HepG2 (cell line): ENCODE measurements around the gene FKBP1B. TPM values are rescaled to one million over a fixed set of nuclear protein-coding genes. Genes with fewer than 3 reads are reported as not detected.
A peak's percentile ranks its signal among the peaks of the same experiment; 100 is the strongest.

Experiments
- FOXK2 ChIP-seq: fragments of 450-650 bp; IDR thresholded peaks from 2 replicates; pipeline ENCODE4 v1.6.1; 2016
- FOXP1 ChIP-seq, 2 experiments: fragments of 450-650 bp in 1 of 2; IDR thresholded peaks; 2 replicates each; pipeline ENCODE4 v1.6.1; 2017 to 2018; ENCODE audit warnings: antibody characterized with exemption in 1 of 2
- HMG20A ChIP-seq: IDR thresholded peaks from 2 replicates; pipeline ENCODE4 v1.6.1; 2016; ENCODE audit warnings: borderline replicate concordance
- HOXA7 ChIP-seq: sonication (generic); formaldehyde crosslinking; IDR thresholded peaks from 2 replicates; pipeline ENCODE4 v1.8.1; 2022; ENCODE audit warnings: mild to moderate bottlenecking, missing genetic modification reagents, moderate library complexity
- KLF12 ChIP-seq: sonication (generic); formaldehyde crosslinking; IDR thresholded peaks from 2 replicates; pipeline ENCODE4 v1.4.0; 2020; ENCODE audit warnings: missing genetic modification reagents, borderline replicate concordance
- PTBP1 ChIP-seq: fragments of 200-400 bp; formaldehyde crosslinking; IDR thresholded peaks from 2 replicates; pipeline ENCODE4 v1.6.1; 2018; ENCODE audit warnings: low read length, low read depth; ENCODE audit not compliant: poor library complexity, severe bottlenecking
- SOX13 ChIP-seq, 3 experiments: fragments of 450-650 bp in 1 of 3; sonication (generic) in 1 of 3; formaldehyde crosslinking in 1 of 3; IDR thresholded peaks in 2 of 3; conservative IDR thresholded peaks in 1 of 3; 2 replicates each; pipeline versions ENCODE4 v1.5.0 to v1.6.1; 2016 to 2020; ENCODE audit warnings: antibody characterized with exemption in 1 of 3, mild to moderate bottlenecking in 1 of 3, missing compliant biosample characterization in 1 of 3, missing genetic modification reagents in 1 of 3, moderate library complexity in 1 of 3
- U2AF2 ChIP-seq: fragments of 200-400 bp; formaldehyde crosslinking; IDR thresholded peaks from 2 replicates; pipeline ENCODE4 v1.6.1; 2017; ENCODE audit warnings: low read depth, mild to moderate bottlenecking, low read length
- ZBTB7B ChIP-seq: sonication (generic); formaldehyde crosslinking; IDR thresholded peaks from 2 replicates; pipeline ENCODE4 v1.4.0; 2020; ENCODE audit warnings: missing genetic modification reagents
- ZBTB8A ChIP-seq: sonication (generic); formaldehyde crosslinking; IDR thresholded peaks from 2 replicates; pipeline ENCODE4 v1.4.0; 2020; ENCODE audit warnings: mild to moderate bottlenecking, low read depth, missing genetic modification reagents, borderline replicate concordance
- ZMAT3 ChIP-seq: sonication (generic); formaldehyde crosslinking; conservative IDR thresholded peaks from 2 replicates; pipeline ENCODE4 v1.7.0; 2021; ENCODE audit warnings: missing genetic modification reagents
- ZNF180 ChIP-seq: sonication (generic); formaldehyde crosslinking; IDR thresholded peaks from 2 replicates; pipeline ENCODE4 v1.4.0; 2020; ENCODE audit warnings: low read depth, missing genetic modification reagents, borderline replicate concordance
- ZNF20 ChIP-seq: sonication (generic); formaldehyde crosslinking; IDR thresholded peaks from 2 replicates; pipeline ENCODE4 v1.4.0; 2020; ENCODE audit warnings: mild to moderate bottlenecking, moderate library complexity, missing genetic modification reagents
- ZNF225 ChIP-seq: sonication (generic); formaldehyde crosslinking; IDR thresholded peaks from 2 replicates; pipeline ENCODE4 v1.4.0; 2020; ENCODE audit warnings: mild to moderate bottlenecking, missing genetic modification reagents
- polyA plus RNA-seq, 8 experiments: library from polyadenylated mRNA; depleted of rRNA in 3 of 8; stranded (reverse) in 7 of 8; unstranded in 1 of 8; fragments of >200 nt; fragmentation: Illumina TruSeq in 4 of 8; extraction: Trizol in 4 of 8; gene quantifications; 2 replicates each; pipeline versions ENCODE4 v1.2.1 to v1.2.3, GENCODE V29; 2011 to 2016; ENCODE audit warnings: low read depth in 4 of 8, missing spikeins in 1 of 8, mixed read lengths in 1 of 8; ENCODE audit not compliant: insufficient read depth in 1 of 8
- total RNA-seq, 5 experiments: library from RNA; depleted of rRNA; stranded (reverse); fragments of >200 nt; fragmentation: Illumina TruSeq; extraction: Trizol; gene quantifications; 2 replicates each; pipeline ENCODE4 v1.2.3, GENCODE V29; 2016; ENCODE audit warnings: low read depth in 1 of 5
- TF ChIP-seq, protein P1 (sequence below): sonication (generic); formaldehyde crosslinking; IDR thresholded peaks from one replicate; pipeline ENCODE4 v1.5.1; 2020; ENCODE audit warnings: mild to moderate bottlenecking, missing genetic modification reagents; ENCODE audit errors: not compliant biosample characterization
- TF ChIP-seq, protein P2 (sequence below): IDR thresholded peaks from 2 replicates; pipeline ENCODE4 v1.6.1; 2012; ENCODE audit warnings: low read depth, low read length, improper control_type of control experiment
- TF ChIP-seq, protein P3 (sequence below): IDR thresholded peaks from 2 replicates; pipeline ENCODE4 v1.6.1; 2016; ENCODE audit warnings: missing compliant biosample characterization, missing genetic modification reagents, borderline replicate concordance

Gene FKBP1B
- total and polyA plus RNA-seq, 2 of the 13 experiments (the other 11 are each of a cell fraction or from before 2014, with no cell fraction given): 35.2 to 96.3 TPM

GRCh38 chr2:24083567-24084385, 34.2 kb downstream of the FKBP1B start (continued):
- TF ChIP-seq, protein P1, sequence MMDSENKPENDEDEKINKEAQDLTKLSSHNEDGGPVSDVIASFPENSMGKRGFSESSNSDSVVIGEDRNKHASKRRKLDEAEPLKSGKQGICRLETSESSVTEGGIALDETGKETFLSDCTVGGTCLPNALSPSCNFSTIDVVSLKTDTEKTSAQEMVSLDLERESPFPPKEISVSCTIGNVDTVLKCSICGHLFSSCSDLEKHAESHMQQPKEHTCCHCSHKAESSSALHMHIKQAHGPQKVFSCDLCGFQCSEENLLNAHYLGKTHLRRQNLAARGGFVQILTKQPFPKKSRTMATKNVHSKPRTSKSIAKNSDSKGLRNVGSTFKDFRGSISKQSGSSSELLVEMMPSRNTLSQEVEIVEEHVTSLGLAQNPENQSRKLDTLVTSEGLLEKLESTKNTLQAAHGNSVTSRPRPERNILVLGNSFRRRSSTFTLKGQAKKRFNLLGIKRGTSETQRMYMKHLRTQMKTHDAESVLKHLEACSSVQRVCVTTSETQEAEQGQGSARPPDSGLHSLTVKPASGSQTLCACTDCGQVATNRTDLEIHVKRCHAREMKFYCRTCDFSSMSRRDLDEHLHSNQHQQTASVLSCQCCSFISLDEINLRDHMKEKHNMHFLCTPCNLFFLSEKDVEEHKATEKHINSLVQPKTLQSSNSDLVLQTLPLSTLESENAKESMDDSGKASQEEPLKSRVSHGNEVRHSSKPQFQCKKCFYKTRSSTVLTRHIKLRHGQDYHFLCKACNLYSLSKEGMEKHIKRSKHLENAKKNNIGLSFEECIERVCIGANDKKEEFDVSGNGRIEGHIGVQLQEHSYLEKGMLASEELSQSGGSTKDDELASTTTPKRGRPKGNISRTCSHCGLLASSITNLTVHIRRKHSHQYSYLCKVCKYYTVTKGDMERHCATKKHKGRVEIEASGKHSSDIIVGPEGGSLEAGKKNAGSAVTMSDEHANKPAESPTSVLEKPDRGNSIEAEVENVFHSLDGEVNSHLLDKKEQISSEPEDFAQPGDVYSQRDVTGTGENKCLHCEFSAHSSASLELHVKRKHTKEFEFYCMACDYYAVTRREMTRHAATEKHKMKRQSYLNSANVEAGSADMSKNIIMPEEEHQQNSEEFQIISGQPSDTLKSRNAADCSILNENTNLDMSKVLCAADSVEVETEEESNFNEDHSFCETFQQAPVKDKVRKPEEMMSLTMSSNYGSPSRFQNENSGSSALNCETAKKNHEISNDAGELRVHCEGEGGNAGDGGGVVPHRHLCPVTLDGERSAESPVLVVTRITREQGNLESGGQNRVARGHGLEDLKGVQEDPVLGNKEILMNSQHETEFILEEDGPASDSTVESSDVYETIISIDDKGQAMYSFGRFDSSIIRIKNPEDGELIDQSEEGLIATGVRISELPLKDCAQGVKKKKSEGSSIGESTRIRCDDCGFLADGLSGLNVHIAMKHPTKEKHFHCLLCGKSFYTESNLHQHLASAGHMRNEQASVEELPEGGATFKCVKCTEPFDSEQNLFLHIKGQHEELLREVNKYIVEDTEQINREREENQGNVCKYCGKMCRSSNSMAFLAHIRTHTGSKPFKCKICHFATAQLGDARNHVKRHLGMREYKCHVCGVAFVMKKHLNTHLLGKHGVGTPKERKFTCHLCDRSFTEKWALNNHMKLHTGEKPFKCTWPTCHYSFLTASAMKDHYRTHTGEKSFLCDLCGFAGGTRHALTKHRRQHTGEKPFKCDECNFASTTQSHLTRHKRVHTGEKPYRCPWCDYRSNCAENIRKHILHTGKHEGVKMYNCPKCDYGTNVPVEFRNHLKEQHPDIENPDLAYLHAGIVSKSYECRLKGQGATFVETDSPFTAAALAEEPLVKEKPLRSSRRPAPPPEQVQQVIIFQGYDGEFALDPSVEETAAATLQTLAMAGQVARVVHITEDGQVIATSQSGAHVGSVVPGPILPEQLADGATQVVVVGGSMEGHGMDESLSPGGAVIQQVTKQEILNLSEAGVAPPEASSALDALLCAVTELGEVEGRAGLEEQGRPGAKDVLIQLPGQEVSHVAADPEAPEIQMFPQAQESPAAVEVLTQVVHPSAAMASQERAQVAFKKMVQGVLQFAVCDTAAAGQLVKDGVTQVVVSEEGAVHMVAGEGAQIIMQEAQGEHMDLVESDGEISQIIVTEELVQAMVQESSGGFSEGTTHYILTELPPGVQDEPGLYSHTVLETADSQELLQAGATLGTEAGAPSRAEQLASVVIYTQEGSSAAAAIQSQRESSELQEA: peak; percentile 96
- TF ChIP-seq FOXK2: peak; percentile 74; the same call in 1 of the 2 replicates
- no peak for TF ChIP-seq HMG20A (CRISPR knock-in tag)
- TF ChIP-seq, protein P2, sequence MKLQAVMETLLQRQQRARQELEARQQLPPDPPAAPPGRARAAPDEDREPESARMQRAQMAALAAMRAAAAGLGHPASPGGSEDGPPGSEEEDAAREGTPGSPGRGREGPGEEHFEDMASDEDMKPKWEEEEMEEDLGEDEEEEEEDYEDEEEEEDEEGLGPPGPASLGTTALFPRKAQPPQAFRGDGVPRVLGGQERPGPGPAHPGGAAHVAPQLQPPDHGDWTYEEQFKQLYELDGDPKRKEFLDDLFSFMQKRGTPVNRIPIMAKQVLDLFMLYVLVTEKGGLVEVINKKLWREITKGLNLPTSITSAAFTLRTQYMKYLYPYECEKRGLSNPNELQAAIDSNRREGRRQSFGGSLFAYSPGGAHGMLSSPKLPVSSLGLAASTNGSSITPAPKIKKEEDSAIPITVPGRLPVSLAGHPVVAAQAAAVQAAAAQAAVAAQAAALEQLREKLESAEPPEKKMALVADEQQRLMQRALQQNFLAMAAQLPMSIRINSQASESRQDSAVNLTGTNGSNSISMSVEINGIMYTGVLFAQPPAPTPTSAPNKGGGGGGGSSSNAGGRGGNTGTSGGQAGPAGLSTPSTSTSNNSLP: no peak
- TF ChIP-seq FOXP1 (IDR thresholded peaks at IDR 0.05): no peak; the same call in 1 of the 2 replicates
- peak; percentile 59; the same call in 1 of the 2 replicates for TF ChIP-seq FOXP1 (CRISPR knock-in tag; IDR thresholded peaks at IDR 0.05)
- TF ChIP-seq ZNF180 (CRISPR knock-in tag): no peak
- peak; percentile 61; the same call in 1 of the 2 replicates for TF ChIP-seq ZBTB8A (CRISPR knock-in tag)
- TF ChIP-seq ZNF20 (CRISPR knock-in tag): no peak
- TF ChIP-seq, protein P3, sequence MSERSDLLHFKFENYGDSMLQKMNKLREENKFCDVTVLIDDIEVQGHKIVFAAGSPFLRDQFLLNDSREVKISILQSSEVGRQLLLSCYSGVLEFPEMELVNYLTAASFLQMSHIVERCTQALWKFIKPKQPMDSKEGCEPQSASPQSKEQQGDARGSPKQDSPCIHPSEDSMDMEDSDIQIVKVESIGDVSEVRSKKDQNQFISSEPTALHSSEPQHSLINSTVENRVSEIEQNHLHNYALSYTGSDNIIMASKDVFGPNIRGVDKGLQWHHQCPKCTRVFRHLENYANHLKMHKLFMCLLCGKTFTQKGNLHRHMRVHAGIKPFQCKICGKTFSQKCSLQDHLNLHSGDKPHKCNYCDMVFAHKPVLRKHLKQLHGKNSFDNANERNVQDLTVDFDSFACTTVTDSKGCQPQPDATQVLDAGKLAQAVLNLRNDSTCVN (CRISPR knock-in tag): peak; percentile 23; the same call in 1 of the 2 replicates
- 0 out of 2 replicates have a peak, but pooled peaks have one; percentile 14 for TF ChIP-seq KLF12 (CRISPR knock-in tag)
- TF ChIP-seq SOX13 (IDR thresholded peaks at IDR 0.05): no peak
- TF ChIP-seq SOX13 (CRISPR knock-in tag; conservative IDR thresholded peaks at IDR 0.05 in 1 of 2, IDR thresholded peaks at IDR 0.05 in 1 of 2): peak in 1 of 2 experiments; percentile 78; a peak in 2 of 4 replicates
- no peak for TF ChIP-seq HOXA7 (CRISPR knock-in tag)
- peak; percentile 61; the same call in 1 of the 2 replicates for TF ChIP-seq ZNF225 (CRISPR knock-in tag)
- no peak; the same call in 1 of the 2 replicates for TF ChIP-seq ZMAT3 (CRISPR knock-in tag)
- no peak for TF ChIP-seq U2AF2
- no peak for TF ChIP-seq ZBTB7B (CRISPR knock-in tag)
- TF ChIP-seq PTBP1: no peak
